ENCODE results near the gene NBEA.
"Not testable (repeated sequence)": the region's sequence is repeated elsewhere in the genome, so short reads cannot be mapped to it uniquely, and the experiment has no call there.

The NBEA gene

GRCh38 chr13:34941835-34942731 lies at the start of gene NBEA:
TSS of gene NBEA (plus strand) at chr13:34942270. CDS start at chr13:34942821, 551 bp downstream.
- DNase-seq, result peak; percentile 60

- DNase-seq, result no peak
These were observed 47.3 kb upstream of the NBEA start for GRCh38 chr13:34894756-34895155.

GRCh38 chr13:34897220-34897619 lies 44.9 kb upstream of the NBEA start:
- DNase-seq, result no peak

GRCh38 chr13:34899888-34900287 lies 42.2 kb upstream of the NBEA start:
- no peak for DNase-seq

GRCh38 chr13:34900288-34900739 lies 41.8 kb upstream of the NBEA start:
- DNase-seq, result no peak

- no peak for DNase-seq
These were observed 40.5 kb upstream of the NBEA start for GRCh38 chr13:34901572-34901971.

- no peak for DNase-seq
These were observed 30.9 kb upstream of the NBEA start for GRCh38 chr13:34911159-34911558.

GRCh38 chr13:34913040-34913439 lies 29.0 kb upstream of the NBEA start:
- DNase-seq, result no peak

- no peak for DNase-seq
These were observed 27.7 kb upstream of the NBEA start for GRCh38 chr13:34914416-34914815.

GRCh38 chr13:34926508-34926907 lies 15.6 kb upstream of the NBEA start:
- no peak for DNase-seq

GRCh38 chr13:34928676-34929075 lies 13.4 kb upstream of the NBEA start:
- not testable (repeated sequence) for DNase-seq

GRCh38 chr13:34931572-34931971 lies 10.5 kb upstream of the NBEA start:
- no peak for DNase-seq

GRCh38 chr13:34933349-34933748 lies 8.7 kb upstream of the NBEA start:
- no peak for DNase-seq

GRCh38 chr13:34933786-34934185 lies 8.3 kb upstream of the NBEA start:
- no peak for DNase-seq

- no peak for DNase-seq
These were observed 6.2 kb upstream of the NBEA start for GRCh38 chr13:34935841-34936240.

- no peak for DNase-seq
These were observed 2.3 kb upstream of the NBEA start for GRCh38 chr13:34939771-34940170.

- DNase-seq, result no peak
These were observed 635 bp upstream of the NBEA start for GRCh38 chr13:34941436-34941834.

- no peak for DNase-seq
These were observed 814 bp downstream of the NBEA start for GRCh38 chr13:34942732-34943435.

- DNase-seq, result no peak
These were observed 1.6 kb downstream of the NBEA start for GRCh38 chr13:34943436-34944273.

GRCh38 chr13:34944274-34944634 lies 2.2 kb downstream of the NBEA start:
- DNase-seq, result no peak

- no peak for DNase-seq
These were observed 2.7 kb downstream of the NBEA start for GRCh38 chr13:34944751-34945150.

GRCh38 chr13:34951528-34951927 lies 9.5 kb downstream of the NBEA start:
- no peak for DNase-seq

- no peak for DNase-seq
These were observed 17.4 kb downstream of the NBEA start for GRCh38 chr13:34959489-34959888.

Measured in NCI-H1092 (cell line).